Activated naive CD4-positive, alpha-beta T cell (primary cell): ENCODE results near the gene OCA2.

Experiments used
- DNase-seq, 4 experiments: peaks; one replicate each; lab custom pipeline; 2025; lab: John Stamatoyannopoulos, UW

The OCA2 gene

DNA sequence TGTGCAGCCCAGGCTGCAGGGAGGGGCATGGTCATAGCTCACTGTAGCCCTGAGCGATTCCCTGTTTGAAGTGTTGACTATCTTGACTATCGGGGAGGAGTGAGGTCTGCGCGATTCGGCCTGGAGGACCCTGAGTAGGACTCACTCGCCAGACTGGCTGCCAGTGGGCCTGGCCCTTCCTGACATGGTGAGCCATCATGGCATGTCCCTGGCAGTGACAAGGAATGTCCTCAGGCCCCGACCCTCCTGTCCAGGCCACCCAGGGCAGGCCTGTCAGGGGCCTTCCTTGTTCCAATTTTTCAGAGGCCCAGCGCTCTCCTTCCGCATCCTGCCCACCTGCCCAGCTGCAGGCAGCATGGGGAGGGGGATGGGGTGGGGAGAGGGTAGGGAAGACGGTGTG is 5.2 kb upstream of the OCA2 start:
- DNase-seq = no peak

DNA sequence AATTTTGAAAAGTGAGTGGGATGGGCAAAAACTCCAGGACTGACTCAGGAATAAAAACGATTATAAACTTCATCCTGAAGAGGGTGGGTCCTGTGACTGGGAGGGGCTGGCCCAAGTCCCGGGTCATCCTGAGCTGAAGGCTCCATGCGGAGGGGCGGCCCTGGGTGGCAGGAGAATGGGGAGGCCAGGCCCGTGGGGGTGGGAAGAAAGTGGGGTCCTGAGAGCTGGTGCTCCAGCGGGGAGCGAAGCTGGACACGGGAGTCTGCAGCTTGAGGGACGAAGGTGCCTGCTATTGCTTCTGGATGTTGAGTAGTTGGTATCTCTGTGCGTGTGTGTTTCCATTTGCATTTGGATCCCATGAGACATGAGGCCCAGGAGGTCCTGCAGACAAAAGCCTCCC is 4.7 kb upstream of the OCA2 start:
- DNase-seq = no peak

DNA sequence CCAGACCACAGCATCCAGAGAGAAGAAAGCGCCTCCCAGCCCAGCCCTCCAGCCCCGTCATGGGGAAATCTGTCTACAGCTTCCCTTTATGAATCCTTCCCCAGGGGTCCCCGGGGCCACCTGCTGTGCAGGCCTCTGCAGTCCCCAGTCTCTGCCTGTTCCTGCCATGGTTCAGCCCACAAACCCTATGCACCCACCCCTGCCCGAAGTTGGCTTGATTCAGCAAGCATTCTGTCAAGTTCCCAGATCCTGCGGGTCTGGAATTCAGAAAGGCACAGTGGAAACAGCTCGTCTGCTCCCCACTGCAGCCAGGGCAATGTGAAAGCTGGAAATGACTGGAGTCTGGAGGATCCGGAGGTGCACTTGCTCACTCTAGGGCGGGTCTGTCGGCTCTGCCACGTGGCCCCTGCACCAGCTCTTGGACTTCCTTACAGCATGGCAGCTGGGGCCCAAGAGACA is 2.9 kb upstream of the OCA2 start:
- DNase-seq = no peak

DNA sequence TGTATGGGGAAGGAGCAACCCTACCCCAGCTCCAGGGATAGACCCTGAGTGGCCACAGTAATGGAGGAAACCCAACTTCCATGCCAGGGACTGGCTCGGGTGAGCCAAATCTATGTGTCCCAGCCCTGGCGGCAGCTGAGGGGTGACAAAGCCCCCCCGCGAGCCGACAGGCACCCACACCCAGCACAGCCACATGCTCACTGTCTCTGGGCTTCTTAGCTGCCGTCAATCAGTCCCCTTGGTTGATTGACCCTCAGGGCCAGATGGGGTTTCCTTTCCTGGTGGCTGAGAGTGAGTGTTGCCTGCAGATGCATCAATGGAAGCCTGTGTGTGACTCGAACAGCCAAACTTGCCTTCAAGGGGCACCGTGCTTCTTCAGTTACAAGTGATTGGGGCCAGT is 2.1 kb upstream of the OCA2 start:
- DNase-seq = no peak

DNA sequence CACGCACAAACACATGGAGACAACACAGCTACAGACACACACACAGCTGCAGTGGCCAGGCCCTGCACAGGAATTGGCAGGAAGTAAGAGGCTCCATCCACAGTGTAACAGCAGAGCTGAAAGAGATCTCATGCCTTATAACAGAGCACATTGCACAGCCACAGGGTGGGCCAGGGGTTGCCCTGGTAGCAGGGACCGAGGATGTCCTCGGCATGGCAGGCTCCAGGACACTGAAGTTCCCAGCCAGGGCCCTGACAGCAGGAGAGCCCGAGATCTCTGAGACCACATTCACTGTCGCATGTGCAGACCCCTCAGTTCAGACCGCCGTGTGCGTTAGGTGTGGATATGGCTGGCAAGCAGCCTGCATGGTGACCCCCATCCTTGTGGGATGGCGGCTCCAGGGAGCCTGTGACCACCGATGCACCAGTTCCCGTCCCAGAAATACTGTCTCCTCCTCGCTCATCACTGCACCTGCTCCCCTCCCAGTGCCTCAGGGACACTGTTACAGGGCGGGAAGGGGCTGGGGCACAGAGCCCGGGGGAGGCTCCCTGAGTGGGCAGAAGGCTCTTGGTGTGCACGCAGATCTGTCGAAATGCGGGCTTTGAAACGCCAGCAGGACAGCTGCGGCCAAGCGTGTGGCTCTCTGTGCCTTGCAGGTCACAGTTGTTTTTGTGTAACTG is 1.5 kb upstream of the OCA2 start:
- DNase-seq = no peak

DNA sequence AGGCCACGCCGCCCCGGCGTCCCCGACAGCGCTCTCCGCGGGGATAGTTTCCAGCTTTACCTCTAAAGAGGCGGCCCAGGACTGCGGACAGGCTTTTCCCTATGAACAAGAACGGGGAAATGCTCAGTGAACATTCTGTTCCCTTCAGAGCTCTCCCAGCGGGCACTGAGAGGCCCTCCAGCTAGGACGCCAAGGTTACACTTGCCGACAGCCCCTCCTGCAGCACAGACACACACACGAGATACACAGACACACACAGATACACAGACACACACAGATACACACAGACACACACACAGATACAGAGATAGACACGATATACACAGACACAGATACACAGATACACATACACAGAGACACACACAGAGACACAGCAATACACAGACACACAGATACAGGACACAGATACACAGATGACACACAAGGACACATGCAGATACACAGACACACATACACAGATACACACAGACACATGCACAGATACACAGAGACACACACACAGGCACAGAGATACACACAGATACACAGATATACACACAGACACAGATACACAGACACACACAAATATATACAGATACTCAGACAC is 533 bp upstream of the OCA2 start:
- no peak for DNase-seq

DNA sequence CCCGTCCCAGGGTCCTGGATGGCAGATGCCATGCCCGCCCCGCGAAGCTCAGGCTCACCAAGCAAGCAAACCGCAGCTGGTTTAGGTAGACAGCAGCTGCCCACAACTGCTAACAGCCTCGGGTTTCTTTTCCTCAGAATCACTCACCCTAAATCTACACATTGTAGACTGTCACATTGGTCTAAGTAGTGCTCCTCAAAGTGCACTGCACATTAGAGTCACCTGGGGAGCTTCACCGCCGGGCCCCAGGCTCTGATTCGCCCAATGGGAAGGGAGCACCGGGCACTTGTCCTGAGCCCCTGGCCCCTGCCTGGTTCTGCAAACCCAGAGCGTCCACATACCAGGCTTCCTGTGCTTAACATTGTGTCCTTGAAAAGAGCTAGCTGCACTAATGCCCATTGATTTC is 752 bp downstream of the OCA2 start:
- DNase-seq = no peak

DNA sequence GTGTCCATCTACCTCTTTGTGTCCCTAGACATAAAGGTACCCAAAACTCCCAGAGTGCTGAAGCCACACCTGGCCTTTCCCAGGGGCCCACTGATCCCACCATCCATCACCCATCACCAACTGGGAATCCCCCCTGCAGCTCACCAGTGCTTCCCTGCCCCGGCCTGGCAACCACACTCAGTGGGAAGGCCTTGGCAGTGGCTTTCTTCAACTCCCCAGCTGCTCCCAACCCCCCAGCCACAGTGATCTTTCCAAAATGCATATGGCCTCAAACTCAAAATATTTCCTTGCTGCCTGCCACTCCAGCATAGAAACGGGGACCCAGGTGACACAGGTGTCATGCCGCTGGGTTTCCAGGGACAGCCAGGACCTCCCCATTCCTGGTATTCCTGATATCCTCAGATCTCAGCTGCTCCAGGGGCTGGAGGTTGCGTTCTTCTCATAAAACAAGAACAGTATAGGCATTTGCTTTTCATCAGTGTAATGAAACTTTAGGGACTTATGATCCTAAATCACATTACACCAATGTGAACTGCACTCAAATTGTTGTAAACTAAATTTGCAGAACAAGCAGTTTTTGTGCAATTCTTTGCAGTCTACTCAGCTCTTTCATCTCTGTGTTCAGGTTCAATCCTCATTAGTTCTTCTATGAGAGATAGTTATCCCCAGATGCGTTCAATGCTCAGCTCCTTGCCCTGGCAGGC is 1.3 kb downstream of the OCA2 start:
- DNase-seq = no peak

DNA sequence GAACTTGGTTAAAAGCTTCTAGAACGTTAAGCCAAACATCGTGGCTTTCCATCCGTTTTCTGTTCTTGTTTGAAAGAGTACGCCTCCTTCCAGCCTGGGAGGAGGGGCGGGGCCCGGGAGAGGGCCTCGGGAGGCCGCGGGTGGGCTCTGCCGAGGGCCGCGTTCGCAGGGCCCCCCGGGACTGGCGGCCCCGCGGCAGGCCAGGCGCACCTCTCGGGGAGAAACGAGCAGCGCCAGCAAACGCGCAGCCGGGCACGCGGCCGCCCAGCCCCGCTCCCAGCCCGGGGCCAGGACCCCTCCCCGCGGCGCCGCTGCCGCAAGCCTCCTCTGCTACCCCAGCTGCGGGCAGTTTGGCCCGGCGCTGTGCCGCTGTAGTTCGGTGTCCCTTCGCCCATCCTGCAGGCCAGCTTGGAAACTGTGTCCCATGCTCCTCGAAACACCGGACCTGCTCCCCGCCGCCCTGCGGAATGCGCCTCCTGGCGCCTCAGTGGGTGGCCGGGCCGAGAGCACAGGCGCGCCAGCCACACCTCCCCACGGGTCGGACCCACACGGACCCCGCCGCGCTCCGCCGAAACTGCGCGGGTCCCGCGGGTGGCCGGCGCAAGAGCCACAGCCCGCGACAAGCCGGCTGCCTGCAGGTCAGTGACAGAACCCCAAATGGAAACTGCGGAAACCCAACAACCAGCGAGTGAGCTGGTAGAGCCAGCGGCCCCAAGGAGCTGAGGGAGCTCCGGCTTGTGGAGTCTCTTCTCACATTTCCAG is 2.3 kb downstream of the OCA2 start:
- no peak for DNase-seq

DNA sequence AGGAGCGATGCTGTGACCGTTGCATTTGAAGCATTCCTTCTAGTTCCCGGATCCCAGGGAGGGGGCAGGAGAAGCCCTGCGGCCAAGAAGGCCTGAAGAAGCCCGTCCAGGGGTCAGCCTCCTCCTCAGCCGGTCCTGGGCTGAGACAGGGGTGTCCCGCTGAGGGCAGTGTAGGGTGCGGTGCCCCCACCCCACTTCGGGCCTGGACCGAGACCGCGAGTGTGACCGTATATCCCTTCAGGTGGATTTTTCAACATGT is 2.8 kb downstream of the OCA2 start:
- DNase-seq = no peak

DNA sequence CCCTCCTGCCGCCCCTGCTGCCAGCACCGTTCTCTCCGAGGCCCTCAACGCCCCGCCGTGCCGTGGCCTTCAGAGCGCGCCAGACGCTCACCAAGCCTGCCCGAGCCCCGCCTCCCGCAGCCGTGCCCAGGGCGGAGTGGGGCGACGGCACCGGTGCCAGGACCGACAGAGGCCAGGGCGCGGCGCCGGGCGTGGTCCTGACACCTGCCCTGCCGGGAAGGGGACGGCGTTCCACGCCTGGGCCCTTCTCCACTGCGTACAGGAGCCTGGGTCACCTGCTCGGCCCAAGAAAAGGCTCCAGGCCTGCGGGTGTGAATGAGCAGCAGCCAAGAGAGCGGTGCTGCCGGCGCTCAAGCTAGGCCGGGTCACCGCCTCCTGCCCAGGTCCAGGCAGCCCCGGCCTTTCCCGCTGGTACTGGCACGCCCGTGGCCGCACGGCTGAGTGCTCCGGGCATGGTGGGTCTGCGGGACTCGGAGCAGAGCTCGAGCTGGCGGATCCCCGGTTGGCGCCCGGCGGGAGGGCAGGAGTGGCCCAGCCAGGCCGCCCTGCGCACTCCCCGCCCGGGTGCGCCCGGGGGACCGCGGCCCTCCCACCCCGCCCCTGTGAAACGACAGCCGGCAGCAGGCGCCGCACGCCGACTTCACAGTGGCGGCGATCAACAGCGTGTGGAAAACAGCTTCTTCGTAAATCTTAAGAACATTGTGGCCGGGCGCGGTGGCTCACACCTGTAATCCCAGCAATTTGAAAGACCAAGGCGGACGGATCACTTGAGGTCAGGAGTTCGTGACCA is 4.2 kb downstream of the OCA2 start:
- DNase-seq = peak in 1 of 4 experiments; percentile 16

DNA sequence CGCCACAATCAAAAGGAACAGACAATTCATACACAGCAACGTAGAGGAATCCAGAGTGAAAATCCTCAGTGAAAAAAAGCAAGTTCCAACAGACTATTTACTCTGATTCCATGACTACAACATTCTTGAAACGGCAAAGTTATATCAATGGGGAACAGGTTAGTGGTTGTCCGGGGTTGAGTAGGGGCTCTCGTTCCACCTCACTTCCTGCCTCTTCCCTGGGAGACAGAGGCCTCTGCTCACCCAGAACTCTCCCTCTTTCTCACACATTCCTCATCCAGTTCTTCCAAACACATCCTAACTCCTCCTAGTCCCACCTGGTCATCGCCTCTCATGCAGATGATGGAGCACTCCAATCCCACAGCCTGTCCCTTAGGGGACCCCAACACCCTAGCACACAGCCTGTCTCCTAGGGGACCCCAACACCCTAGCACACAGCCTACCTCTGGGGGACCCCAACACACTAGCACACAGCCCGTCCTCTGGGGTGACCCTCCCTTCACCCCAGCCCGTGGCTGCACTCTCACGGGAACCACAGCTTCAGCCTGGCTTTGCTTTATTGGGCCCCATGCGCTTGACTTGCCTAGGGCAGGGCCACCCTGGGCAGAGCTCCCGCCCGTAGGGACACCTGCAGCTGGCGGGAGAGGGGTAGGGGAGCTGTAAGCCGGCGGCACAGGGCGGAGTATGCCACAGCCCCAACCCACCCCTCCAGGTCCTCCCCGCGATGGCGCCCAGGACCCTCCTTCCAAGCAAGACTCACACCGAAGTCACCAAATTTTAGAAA is 5.2 kb downstream of the OCA2 start:
- DNase-seq = no peak

DNA sequence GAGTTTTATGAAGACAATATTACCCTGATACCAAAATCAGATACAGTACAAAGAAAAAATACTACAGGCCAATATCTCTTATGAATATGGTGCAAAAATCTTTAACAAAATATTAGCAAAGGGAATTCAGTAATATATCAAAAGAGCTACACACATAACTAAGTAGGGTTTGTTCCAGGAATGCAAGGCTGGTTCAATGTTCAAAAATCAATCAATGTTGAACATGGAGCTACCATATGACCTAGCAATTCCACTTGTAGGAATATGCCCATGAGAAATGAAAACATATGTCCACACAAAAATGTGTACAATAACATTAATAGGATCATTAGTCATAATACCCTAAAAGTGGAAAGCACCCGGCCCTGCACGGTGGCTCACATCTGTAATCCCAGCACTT is 7.8 kb downstream of the OCA2 start:
- DNase-seq = no peak

DNA sequence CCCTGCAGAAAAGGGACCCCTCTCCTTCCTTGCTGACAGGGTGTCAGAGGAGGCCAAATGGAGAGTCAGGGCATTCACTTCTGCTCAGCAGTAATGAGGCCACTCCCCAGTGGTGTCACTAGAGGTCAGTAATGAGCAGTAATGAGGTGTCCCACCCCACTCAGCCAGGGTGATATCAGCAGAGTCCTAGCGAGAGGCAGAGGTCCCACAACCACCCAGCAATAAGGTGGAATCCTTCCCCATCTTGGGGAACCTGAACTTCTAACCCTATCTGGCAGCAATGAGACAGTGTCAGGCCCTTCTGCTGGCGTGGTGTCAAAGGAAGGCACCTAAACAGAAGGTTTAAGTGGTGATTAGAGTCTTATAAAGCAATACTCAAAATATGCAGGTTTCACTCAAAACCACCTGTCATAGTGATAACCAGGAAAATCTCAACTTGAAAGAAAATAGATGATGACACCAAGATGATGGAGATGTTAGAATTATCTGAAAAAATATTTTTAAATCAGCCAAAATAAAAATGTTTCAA is 12.9 kb downstream of the OCA2 start:
- DNase-seq = peak in 1 of 4 experiments; percentile 15

DNA sequence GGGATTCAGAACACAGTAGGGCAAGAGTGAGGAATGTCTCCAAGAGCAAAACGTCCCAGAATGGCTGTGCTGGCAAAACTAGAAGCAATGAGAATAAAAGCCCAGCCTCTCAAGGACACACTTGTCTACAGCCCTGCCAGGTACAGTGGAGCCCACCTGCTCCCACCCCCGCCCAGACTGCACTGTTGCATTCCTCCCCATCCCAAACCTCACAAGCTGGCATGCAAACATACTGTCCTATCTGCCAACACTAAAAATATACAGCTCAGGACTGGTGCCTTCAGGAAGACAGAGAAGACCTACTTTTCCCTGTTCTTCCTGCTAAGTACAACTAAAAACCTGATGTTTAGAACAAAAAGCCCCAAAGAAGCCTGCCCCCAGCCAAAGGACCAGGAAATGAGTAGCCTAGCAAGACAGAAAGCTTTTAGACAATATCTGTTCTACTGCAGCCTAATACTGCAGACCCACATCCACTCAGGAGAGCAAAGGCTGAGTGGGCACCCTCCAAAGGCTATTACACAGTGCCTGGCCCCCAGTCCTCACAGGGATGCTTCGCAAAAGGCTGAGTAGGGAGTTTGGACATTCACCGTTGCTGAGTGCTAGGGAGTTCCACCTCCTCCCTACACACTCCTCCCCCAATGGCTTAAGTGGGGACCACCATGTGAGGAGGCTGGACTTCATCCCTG is 13.5 kb downstream of the OCA2 start:
- no peak for DNase-seq

DNA sequence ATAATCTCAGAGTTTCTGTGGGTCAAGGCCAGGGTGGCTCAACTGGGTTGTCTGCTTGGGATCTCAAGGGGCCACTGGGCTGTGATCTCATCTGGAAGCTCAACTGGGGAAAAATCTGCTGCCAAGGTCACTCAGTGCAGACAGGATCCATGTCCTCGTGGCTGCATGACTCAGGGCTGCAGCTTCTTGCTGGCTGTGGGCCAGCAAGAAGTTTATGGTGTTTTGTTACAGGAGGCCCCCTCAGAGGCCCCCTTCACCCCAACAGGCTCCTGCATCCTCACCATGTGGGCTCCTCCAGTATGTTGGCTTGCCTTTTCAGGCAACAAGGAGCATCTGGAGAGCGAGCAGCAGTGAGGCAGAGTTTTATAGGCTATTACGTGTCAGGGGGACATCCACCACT is 14.6 kb downstream of the OCA2 start:
- DNase-seq = no peak

DNA sequence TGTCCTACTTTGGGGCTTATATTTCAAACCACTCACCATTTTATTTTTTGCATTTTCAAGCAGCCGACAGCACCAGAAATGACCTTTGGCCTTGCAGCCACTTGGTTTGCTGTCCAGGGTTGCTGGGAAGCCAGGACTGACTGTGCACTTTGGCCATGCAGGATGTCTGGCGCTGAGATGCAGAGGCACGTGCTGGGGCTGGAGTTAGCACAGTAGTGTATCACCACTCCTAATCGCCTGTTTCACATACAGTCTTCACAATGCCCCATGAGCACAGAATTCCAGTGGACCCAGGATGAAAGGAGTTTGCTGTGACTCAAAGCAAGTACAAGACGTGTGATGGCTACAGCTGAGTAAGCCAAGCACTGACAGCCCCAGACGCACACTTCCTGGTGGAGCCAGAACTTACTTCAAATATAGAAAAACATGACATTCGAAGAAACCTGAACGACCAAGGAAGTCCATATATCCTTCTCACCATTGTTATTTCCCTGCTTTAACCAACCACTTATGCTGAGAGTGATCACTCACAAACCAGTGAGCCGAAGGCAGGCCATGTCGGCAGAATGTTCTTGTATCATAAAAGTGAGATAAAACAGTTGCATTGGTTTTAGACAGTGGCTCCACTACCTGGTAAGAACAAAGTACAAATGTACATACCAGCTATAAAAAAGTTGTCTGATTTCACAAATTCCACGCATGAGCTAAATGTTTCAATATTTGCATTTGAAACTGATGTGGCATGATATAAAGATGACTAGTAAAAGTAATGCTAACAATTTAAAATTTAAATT is 16.0 kb downstream of the OCA2 start:
- DNase-seq = no peak

DNA sequence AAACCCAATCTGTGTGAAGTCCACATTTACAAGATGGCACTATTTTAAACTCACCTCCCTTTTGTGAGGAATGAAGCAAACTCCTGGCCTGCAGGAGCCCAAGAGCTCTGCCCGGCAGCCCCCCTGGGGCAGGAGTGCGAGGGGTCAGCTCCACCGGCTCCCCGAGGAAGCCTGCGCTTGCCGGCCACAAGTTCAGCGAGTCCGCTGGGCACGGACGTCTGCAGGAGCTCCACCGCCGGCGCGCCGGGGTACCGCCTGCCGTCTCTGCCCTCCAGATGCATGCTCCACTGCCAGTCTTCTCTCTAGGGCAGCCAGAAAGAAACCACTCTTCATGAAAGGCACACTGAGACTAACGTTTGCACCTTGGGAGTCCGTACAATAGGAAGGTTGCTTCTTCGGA is 17.5 kb downstream of the OCA2 start:
- no peak for DNase-seq

DNA sequence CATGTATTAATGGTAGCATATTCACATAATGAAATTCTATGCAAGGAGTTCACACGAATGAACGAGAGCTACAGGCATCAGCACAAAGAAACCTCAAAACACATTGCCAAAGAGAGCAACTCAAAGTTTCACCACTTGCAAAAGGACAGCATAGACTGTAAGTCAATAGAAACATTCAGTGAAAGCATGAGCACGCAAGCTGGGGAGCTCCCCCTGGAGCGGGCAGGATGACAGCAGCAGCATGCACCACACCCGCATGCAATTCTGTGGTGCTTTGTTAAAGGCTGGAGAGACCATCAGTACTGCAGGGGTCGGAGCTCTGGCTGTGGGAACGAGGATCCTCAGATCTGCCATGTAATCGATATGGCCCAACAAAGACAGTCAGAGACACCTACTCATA is 18.7 kb downstream of the OCA2 start:
- no peak for DNase-seq
